BJ (cell line): ENCODE measurements around the gene GPR39. TPM values are rescaled to one million over a fixed set of nuclear protein-coding genes. Genes with fewer than 3 reads are reported as not detected.

Source experiments
- CTCF ChIA-PET: fragments of 350-600 bp; formaldehyde crosslinking; extraction: SDS; loops from one replicate; lab custom pipeline; 2021; ENCODE audit warnings: antibody characterized with exemption, inconsistent platforms; lab: Yijun Ruan, JAX
- POLR2A ChIA-PET: fragments of 300-600 bp; sonication (Branson Sonifier 250); formaldehyde crosslinking; extraction: SDS; loops from one replicate; lab custom pipeline; 2021; ENCODE audit warnings: antibody characterized with exemption; lab: Charles Lee
- DNase-seq: peaks from one replicate; pipeline ENCODE4 v3.0.0-alpha.2; 2011; ENCODE audit warnings: low read depth
- H3K27me3 ChIP-seq: 2 replicates; pipeline ENCODE4 v1.6.0; 2011; ENCODE audit warnings: low read length; ENCODE audit not compliant: control insufficient read depth, insufficient read depth
- H3K36me3 ChIP-seq: 2 replicates; pipeline ENCODE4 v1.5.1; 2011; ENCODE audit warnings: low read length; ENCODE audit not compliant: control insufficient read depth, insufficient read depth
- H3K4me3 ChIP-seq: 2 replicates; pipeline ENCODE4 v1.5.1; 2011; ENCODE audit warnings: low read depth, mild to moderate bottlenecking, control low read depth, low read length
- CTCF ChIP-seq: IDR thresholded peaks from 2 replicates; pipeline ENCODE4 v1.5.1; 2011; ENCODE audit warnings: low read depth, mild to moderate bottlenecking, control low read depth, inconsistent platforms, low read length, moderate library complexity; ENCODE audit not compliant: insufficient read depth
- polyA plus RNA-seq: library from polyadenylated mRNA; depleted of rRNA; stranded (reverse); fragments of >200 nt; gene quantifications from 2 replicates; pipeline ENCODE4 v1.2.3, GENCODE V29; 2011

GPR39 gene
- polyA plus RNA-seq, 1 experiment, result 2.3 TPM

DNA sequence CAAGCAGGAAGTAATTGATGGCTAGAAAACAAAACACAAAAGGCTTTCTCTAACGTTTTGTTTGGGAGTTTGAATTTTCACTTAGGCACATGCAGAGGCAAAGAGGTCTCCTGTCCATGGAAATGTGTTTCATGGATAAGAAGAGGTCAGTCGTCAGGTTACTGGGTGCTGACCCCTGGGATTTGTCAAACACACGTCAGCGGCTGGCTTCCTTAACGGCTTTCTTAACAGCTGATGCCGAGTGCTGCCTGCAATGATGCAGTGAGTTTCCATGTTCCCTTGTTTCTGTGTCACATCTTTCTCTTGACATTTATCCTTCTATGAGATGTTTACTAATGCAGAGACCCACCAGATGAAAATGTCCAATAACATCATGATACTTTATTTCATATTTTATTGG, 31.7 kb downstream of the GPR39 start:
- no peaks in the 10 kb centered on the region for H3K27me3 ChIP-seq
- no peak overlapping the region for H3K4me3 ChIP-seq
- no peak for DNase-seq
- ChIA-PET POLR2A (no interaction called here), CTCF (interaction anchor here (0.7 to 5.1 kb wide), 10 partner anchors 9 to 1113 kb away, joined by 3 to 37 read pairs (median 6); no protein-coding TSS in a partner anchor)
- no peaks in the 10 kb centered on the region for H3K36me3 ChIP-seq
- TF ChIP-seq CTCF, result no peak

- DNase-seq, result no peak
- Histone ChIP-seq H3K36me3 (no peaks in the 10 kb centered on the region), H3K27me3 (no peaks in the 10 kb centered on the region), H3K4me3 (no peak overlapping the region)
- POLR2A ChIA-PET, result no interaction called here
- TF ChIP-seq CTCF, result peak; percentile 78
- CTCF ChIA-PET, result interaction anchor here (0.6 to 5.1 kb wide), 15 partner anchors 9 to 1112 kb away, joined by 3 to 37 read pairs (median 5); partner anchors contain the start of gene GPR39
Measured at GRCh38 chr2:132448771-132449170, 32.2 kb downstream of the GPR39 start.

DNA sequence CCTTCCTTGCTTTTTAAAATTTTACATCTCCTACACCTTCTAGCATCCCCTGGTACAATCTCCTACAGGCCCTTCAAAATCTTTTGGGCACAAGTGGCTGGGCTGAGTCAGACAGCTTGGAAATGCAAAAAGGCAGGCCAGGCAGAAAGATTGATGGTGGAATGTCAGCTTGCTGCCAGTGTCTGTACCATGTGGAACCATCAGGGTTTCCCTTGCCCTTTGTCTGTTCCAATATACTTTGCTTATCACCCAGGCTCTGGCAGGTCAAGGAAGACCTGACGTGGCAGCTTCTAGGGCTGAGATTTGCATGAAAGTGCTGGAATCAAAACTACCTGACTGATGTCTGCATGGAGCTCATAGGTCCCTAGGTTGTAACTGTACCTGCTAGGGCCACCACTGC, 33.3 kb downstream of the GPR39 start:
- POLR2A ChIA-PET, result no interaction called here

GRCh38 chr2:132460781-132461180, 44.2 kb downstream of the GPR39 start:
- Histone ChIP-seq H3K27me3 (no peaks in the 10 kb centered on the region), H3K36me3 (no peaks in the 10 kb centered on the region), H3K4me3 (no peak overlapping the region)
- POLR2A ChIA-PET, result no interaction called here
- TF ChIP-seq CTCF, result no peak
- CTCF ChIA-PET, result interaction anchor here (1.2 kb wide), 1 partner anchor 11 kb away, joined by 5 read pairs; no protein-coding TSS in a partner anchor
- DNase-seq, result no peak

More for the DNA sequence above, 33.3 kb downstream of the GPR39 start:
- CTCF ChIA-PET, result interaction anchor here (0.9 to 5.1 kb wide), 14 partner anchors 8 to 101 kb away, joined by 3 to 37 read pairs (median 5); partner anchors contain the start of gene GPR39
- no peaks in the 10 kb centered on the region for H3K27me3 ChIP-seq
- no peak overlapping the region for H3K4me3 ChIP-seq
- TF ChIP-seq CTCF, result no peak
- no peaks in the 10 kb centered on the region for H3K36me3 ChIP-seq
- no peak for DNase-seq

DNA sequence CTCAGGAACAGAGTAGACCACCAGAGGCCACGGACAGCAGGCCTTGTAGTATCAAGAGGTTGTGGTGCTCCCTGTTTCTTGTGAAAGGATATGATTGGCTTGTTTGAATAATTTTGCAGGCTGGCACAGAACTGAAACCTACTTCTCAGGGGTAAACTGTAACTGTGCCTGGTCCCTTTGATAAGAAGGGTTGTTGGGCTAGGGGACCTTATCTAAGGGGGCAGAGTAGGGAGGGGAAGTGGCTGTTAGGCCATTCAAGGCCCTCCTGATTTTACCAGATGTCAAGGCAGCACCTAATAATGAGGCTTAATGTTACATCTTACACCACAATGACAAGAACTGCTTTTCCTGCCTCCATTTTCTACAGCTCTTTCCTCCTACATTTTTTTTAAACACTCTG, 45.6 kb downstream of the GPR39 start:
- no peak for TF ChIP-seq CTCF
- ChIA-PET CTCF (no interaction called here), POLR2A (no interaction called here)
- Histone ChIP-seq H3K4me3 (no peak overlapping the region), H3K27me3 (no peaks in the 10 kb centered on the region), H3K36me3 (no peaks in the 10 kb centered on the region)
- DNase-seq, result no peak
